ENCODE measurements around the gene LTA. TPM values are rescaled to one million over a fixed set of nuclear protein-coding genes. Genes with fewer than 3 reads are reported as not detected.

The LTA gene
- total RNA-seq, 1 experiment from 2014 or later: 0.72 TPM

- Histone ChIP-seq H3K9me3 (ENCODE audit: control insufficient read depth, insufficient read depth, low read depth, low read length) (no peaks in the 10 kb centered on the region), H3K36me3 (ENCODE audit: control insufficient read depth, insufficient read depth, low read length) (peaks cover 10% of the 10 kb centered on the region), H3K4me1 (ENCODE audit: control insufficient read depth, insufficient read depth, low read length) (peaks cover 13% of the 10 kb centered on the region), H3K4me3 (ENCODE audit: low read depth in 2 of 2, low read length in 2 of 2) (no peak overlapping the region), H3K27me3 (ENCODE audit: control insufficient read depth, insufficient read depth, low read length) (no peaks in the 10 kb centered on the region), H3K27ac (ENCODE audit: low read length) (no peak overlapping the region)
- POLR2A ChIA-PET: interaction anchor here (0.8 kb wide), 1 partner anchor 58 kb away, joined by 6 read pairs; no protein-coding TSS in a partner anchor
- CTCF ChIA-PET: interaction anchor here (1.0 kb wide), 1 partner anchor 10 kb away, joined by 3 read pairs; no protein-coding TSS in a partner anchor
- no TSS peak for BruUV-seq (replicated peaks)
- intact Hi-C loops (cut with micrococcal nuclease; ENCODE audit: unreplicated experiment): no loop called here
- no peak for ATAC-seq
- no peak for DNase-seq (ENCODE audit: low read depth, low spot score)
- in situ Hi-C loops (cut with HindIII; ENCODE audit: low pct_unique_long_range_greater_than_20kb, low sequenced_read_pairs): no loop called here
- TF ChIP-seq, protein P1, sequence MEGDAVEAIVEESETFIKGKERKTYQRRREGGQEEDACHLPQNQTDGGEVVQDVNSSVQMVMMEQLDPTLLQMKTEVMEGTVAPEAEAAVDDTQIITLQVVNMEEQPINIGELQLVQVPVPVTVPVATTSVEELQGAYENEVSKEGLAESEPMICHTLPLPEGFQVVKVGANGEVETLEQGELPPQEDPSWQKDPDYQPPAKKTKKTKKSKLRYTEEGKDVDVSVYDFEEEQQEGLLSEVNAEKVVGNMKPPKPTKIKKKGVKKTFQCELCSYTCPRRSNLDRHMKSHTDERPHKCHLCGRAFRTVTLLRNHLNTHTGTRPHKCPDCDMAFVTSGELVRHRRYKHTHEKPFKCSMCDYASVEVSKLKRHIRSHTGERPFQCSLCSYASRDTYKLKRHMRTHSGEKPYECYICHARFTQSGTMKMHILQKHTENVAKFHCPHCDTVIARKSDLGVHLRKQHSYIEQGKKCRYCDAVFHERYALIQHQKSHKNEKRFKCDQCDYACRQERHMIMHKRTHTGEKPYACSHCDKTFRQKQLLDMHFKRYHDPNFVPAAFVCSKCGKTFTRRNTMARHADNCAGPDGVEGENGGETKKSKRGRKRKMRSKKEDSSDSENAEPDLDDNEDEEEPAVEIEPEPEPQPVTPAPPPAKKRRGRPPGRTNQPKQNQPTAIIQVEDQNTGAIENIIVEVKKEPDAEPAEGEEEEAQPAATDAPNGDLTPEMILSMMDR (IDR thresholded peaks at IDR 0.05): no peak
- no peak for TF ChIP-seq TCF7L2 (IDR thresholded peaks at IDR 0.05; ENCODE audit: low read depth, low read length)
Observed at GRCh38 chr6:31558631-31559500, 13.2 kb upstream of the LTA start.

- ATAC-seq (0 out of 2 replicates have a peak, but pooled peaks have one; percentile 5), DNase-seq (ENCODE audit: low read depth, low spot score) (no peak)
- Histone ChIP-seq H3K27me3 (ENCODE audit: control insufficient read depth, insufficient read depth, low read length) (no peaks in the 10 kb centered on the region), H3K4me3 (ENCODE audit: low read depth in 2 of 2, low read length in 2 of 2) (no peak overlapping the region), H3K4me1 (ENCODE audit: control insufficient read depth, insufficient read depth, low read length) (peaks cover 13% of the 10 kb centered on the region), H3K36me3 (ENCODE audit: control insufficient read depth, insufficient read depth, low read length) (peaks cover 6% of the 10 kb centered on the region; the same call in 1 of the 2 replicates), H3K9me3 (ENCODE audit: control insufficient read depth, insufficient read depth, low read depth, low read length) (no peaks in the 10 kb centered on the region), H3K27ac (ENCODE audit: low read length) (no peak overlapping the region)
- ChIA-PET CTCF (interaction anchor here (1.0 kb wide), 1 partner anchor 10 kb away, joined by 3 read pairs; no protein-coding TSS in a partner anchor), POLR2A (no interaction called here)
- intact Hi-C loops (cut with micrococcal nuclease; ENCODE audit: unreplicated experiment): no loop called here
- BruUV-seq (replicated peaks): no TSS peak
- TF ChIP-seq TCF7L2 (IDR thresholded peaks at IDR 0.05; ENCODE audit: low read depth, low read length) (no peak), SIN3A (IDR thresholded peaks at IDR 0.05; ENCODE audit: borderline replicate concordance, insufficient read depth, low read depth, low read length) (no peak), POLR2AphosphoS5 (IDR thresholded peaks at IDR 0.05; ENCODE audit: low read depth, low read length) (no peak)
- TF ChIP-seq, protein P2, sequence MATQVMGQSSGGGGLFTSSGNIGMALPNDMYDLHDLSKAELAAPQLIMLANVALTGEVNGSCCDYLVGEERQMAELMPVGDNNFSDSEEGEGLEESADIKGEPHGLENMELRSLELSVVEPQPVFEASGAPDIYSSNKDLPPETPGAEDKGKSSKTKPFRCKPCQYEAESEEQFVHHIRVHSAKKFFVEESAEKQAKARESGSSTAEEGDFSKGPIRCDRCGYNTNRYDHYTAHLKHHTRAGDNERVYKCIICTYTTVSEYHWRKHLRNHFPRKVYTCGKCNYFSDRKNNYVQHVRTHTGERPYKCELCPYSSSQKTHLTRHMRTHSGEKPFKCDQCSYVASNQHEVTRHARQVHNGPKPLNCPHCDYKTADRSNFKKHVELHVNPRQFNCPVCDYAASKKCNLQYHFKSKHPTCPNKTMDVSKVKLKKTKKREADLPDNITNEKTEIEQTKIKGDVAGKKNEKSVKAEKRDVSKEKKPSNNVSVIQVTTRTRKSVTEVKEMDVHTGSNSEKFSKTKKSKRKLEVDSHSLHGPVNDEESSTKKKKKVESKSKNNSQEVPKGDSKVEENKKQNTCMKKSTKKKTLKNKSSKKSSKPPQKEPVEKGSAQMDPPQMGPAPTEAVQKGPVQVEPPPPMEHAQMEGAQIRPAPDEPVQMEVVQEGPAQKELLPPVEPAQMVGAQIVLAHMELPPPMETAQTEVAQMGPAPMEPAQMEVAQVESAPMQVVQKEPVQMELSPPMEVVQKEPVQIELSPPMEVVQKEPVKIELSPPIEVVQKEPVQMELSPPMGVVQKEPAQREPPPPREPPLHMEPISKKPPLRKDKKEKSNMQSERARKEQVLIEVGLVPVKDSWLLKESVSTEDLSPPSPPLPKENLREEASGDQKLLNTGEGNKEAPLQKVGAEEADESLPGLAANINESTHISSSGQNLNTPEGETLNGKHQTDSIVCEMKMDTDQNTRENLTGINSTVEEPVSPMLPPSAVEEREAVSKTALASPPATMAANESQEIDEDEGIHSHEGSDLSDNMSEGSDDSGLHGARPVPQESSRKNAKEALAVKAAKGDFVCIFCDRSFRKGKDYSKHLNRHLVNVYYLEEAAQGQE (IDR thresholded peaks at IDR 0.05; ENCODE audit: insufficient read depth in 1 of 2, low read depth in 2 of 2, low read length in 1 of 2): no peak
- TF ChIP-seq, protein P1 (IDR thresholded peaks at IDR 0.05): no peak
- in situ Hi-C loops (cut with HindIII; ENCODE audit: low pct_unique_long_range_greater_than_20kb, low sequenced_read_pairs): no loop called here
Observed at GRCh38 chr6:31559606-31559957, 12.5 kb upstream of the LTA start.

Measured in Panc1 (cell line).